HG02678 (cell line): ENCODE measurements around the gene WDR13.
"Not testable (repeated sequence)": the region's sequence is repeated elsewhere in the genome, so short reads cannot be mapped to it uniquely, and the experiment has no call there.

ENCODE experiments used
- ATAC-seq: cut with Tn5 transposase; IDR thresholded peaks from one replicate; pipeline ENCODE4 v1.9.1; 2021; ENCODE audit warnings: mild to moderate bottlenecking, moderate library complexity; ENCODE audit not compliant: unreplicated experiment

Gene WDR13

GRCh38 chrX:48652055-48652579, 54.8 kb downstream of the WDR13 start:
- not testable (repeated sequence) for ATAC-seq

GRCh38 chrX:48654746-48655145, 57.5 kb downstream of the WDR13 start:
- not testable (repeated sequence) for ATAC-seq
